SU-DHL-6 (cell line): Measurements from ENCODE around the gene ZNF362.

ENCODE experiments used
- H2AFZ ChIP-seq: fragments of 200-600 bp; sonication (generic); 2 replicates; pipeline ENCODE4 v1.6.1; 2014; ENCODE audit warnings: low read depth, mild to moderate bottlenecking, moderate library complexity, mixed read lengths, antibody characterized with exemption, low read length; ENCODE audit not compliant: severe bottlenecking
- H3F3A ChIP-seq: fragments of 200-600 bp; shearing (Covaris generic); 2 replicates; pipeline ENCODE4 v1.6.0; 2016; ENCODE audit warnings: antibody characterized with exemption, mild to moderate bottlenecking; ENCODE audit not compliant: insufficient read depth
- H3K27ac ChIP-seq: fragments of 200-600 bp; sonication (generic); 2 replicates; pipeline ENCODE4 v1.5.1; 2016; ENCODE audit warnings: low read depth, mild to moderate bottlenecking, low read length, moderate library complexity, mixed read lengths
- H3K27me3 ChIP-seq: fragments of 200-600 bp; sonication (generic), shearing (Covaris generic); 2 replicates; pipeline ENCODE4 v1.6.0; 2014; ENCODE audit warnings: mild to moderate bottlenecking, low read length
- H3K36me3 ChIP-seq: fragments of 200-600 bp; sonication (generic); 2 replicates; pipeline ENCODE4 v1.6.1; 2014; ENCODE audit warnings: mild to moderate bottlenecking, low read length, mixed read lengths
- H3K4me2 ChIP-seq: fragments of 300-600, 200-600 bp; shearing (Covaris generic), sonication (generic); 2 replicates; pipeline ENCODE4 v1.6.0; 2014; ENCODE audit warnings: low read length, low read depth, mild to moderate bottlenecking; ENCODE audit not compliant: poor library complexity, severe bottlenecking
- H3K4me3 ChIP-seq: fragments of 200-600 bp; sonication (generic); 2 replicates; pipeline ENCODE4 v1.5.1; 2014; ENCODE audit warnings: antibody characterized with exemption, low read length, mild to moderate bottlenecking, mixed read lengths; ENCODE audit not compliant: insufficient read depth, poor library complexity, severe bottlenecking
- H3K79me2 ChIP-seq: fragments of 200-600 bp; sonication (generic); 2 replicates; pipeline ENCODE4 v1.6.1; 2014; ENCODE audit warnings: mild to moderate bottlenecking, low read length, moderate library complexity; ENCODE audit not compliant: insufficient read depth
- H3K9ac ChIP-seq: fragments of 200-600 bp; sonication (generic); 2 replicates; pipeline ENCODE4 v1.7.0; 2014; ENCODE audit warnings: mild to moderate bottlenecking, low read length
- H3K9me2 ChIP-seq: fragments of 200-600 bp; sonication (generic); replicated peaks from 2 replicates; pipeline ENCODE4 v1.6.1; 2014; ENCODE audit warnings: low read length; ENCODE audit not compliant: insufficient read depth
- H3K9me3 ChIP-seq: fragments of 200-600 bp; sonication (generic); 2 replicates; pipeline ENCODE4 v1.6.1; 2014; ENCODE audit warnings: low read length, mixed read lengths; ENCODE audit not compliant: insufficient read depth
- H4K20me1 ChIP-seq: fragments of 200-600 bp; sonication (generic); 2 replicates; pipeline ENCODE4 v1.6.1; 2014; ENCODE audit warnings: low read depth, mild to moderate bottlenecking, antibody characterized with exemption, low read length, moderate library complexity, mixed read lengths
- EZH2phosphoT487 ChIP-seq: fragments of 200-600 bp; sonication (generic), shearing (Covaris generic); conservative IDR thresholded peaks from 2 replicates; pipeline ENCODE4 v1.6.1; 2018; ENCODE audit warnings: mild to moderate bottlenecking, antibody characterized with exemption, low read length, moderate library complexity, mixed read lengths
- TF ChIP-seq, protein P1 (sequence below): fragments of 200-600 bp; sonication (generic); IDR thresholded peaks from one replicate; pipeline ENCODE4 v1.5.1; 2017; ENCODE audit warnings: antibody characterized with exemption, mild to moderate bottlenecking, low read length, moderate library complexity; ENCODE audit not compliant: insufficient read depth, poor library complexity, severe bottlenecking

Gene ZNF362

DNA sequence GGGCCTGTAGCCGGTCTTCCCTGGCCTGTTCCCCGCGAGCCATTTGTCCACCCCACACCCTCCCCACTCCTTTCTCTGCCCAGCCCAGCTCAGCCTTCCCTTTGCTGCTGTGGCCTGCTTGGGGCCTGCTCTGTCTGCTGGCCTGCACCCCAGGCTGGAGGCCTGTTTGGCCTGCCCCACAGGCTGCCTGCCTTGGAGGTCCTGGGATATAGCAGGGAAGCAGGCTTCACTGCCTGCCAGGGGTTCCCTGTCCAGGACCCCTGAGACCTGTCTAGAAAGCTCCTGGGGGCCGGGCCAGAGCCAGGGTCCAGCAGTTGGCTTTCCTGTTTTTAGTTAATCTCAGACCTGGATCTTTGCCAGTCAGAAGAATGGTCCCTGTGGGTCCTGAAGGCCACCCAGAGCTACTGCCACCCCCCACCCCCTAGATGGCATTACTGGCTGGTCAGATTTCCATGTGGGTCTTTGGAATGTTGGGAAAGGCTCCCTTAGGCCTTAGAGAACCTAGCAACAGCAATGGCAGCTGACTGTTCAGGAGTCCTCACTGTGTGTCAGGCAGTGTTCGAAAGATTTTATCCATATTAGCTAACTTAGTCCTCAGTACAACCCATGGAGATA is 7.7 kb downstream of the ZNF362 start:
- H3K9me3 ChIP-seq = no peaks in the 10 kb centered on the region
- no peaks in the 10 kb centered on the region for H3F3A ChIP-seq
- H3K36me3 ChIP-seq = no peaks in the 10 kb centered on the region
- no peaks in the 10 kb centered on the region for H3K79me2 ChIP-seq
- no peaks in the 10 kb centered on the region for H3K27me3 ChIP-seq
- no peak overlapping the region for H3K4me2 ChIP-seq
- H3K9ac ChIP-seq = no peak overlapping the region
- TF ChIP-seq EZH2phosphoT487 = no peak
- TF ChIP-seq, protein P1, sequence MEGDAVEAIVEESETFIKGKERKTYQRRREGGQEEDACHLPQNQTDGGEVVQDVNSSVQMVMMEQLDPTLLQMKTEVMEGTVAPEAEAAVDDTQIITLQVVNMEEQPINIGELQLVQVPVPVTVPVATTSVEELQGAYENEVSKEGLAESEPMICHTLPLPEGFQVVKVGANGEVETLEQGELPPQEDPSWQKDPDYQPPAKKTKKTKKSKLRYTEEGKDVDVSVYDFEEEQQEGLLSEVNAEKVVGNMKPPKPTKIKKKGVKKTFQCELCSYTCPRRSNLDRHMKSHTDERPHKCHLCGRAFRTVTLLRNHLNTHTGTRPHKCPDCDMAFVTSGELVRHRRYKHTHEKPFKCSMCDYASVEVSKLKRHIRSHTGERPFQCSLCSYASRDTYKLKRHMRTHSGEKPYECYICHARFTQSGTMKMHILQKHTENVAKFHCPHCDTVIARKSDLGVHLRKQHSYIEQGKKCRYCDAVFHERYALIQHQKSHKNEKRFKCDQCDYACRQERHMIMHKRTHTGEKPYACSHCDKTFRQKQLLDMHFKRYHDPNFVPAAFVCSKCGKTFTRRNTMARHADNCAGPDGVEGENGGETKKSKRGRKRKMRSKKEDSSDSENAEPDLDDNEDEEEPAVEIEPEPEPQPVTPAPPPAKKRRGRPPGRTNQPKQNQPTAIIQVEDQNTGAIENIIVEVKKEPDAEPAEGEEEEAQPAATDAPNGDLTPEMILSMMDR = no peak
- no peak overlapping the region for H3K27ac ChIP-seq
- H2AFZ ChIP-seq = no peak overlapping the region
- no peaks in the 10 kb centered on the region for H3K9me2 ChIP-seq
- H3K4me3 ChIP-seq = no peak overlapping the region
- H4K20me1 ChIP-seq = no peaks in the 10 kb centered on the region

DNA sequence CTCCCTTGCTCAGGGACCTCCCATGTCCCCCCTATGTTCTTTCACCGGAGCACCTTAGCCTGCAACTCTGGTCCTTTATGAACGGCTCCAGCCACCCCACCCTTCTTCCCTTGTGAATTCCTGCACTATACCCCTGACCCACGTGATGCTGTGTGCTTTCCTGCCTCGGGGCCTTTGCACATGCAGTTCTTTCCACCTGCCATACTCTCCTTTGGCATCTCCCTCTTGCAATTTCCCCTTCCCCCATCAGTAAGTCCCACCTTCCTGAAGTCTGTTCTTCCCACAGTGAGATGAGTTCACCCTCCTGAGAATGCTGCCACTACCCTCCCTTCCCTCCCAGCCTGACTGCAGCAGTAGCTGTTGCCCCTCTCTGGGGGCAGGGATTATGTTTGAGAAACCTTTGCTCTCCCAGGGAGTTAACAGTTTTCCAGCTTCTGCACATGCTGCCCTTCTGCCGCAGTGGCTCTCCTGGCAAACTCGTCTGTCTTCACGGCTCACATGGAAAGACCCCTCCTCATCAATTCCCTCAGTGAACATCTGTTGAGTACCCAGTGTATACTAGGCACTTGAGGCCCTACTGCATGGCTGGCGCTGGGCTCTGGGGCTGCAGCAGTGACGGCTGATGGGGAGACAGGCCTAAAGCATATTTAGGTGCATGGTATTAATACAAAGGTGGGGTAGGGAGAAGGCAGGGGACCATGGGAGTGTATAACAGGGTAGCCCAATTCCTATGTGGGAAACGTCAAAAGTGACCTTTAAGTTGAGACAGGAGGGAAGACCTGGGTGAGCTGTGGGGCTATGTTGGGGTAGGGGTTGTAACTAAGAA is 9.7 kb downstream of the ZNF362 start:
- Histone ChIP-seq H4K20me1 (no peaks in the 10 kb centered on the region), H3K27ac (no peak overlapping the region)

DNA sequence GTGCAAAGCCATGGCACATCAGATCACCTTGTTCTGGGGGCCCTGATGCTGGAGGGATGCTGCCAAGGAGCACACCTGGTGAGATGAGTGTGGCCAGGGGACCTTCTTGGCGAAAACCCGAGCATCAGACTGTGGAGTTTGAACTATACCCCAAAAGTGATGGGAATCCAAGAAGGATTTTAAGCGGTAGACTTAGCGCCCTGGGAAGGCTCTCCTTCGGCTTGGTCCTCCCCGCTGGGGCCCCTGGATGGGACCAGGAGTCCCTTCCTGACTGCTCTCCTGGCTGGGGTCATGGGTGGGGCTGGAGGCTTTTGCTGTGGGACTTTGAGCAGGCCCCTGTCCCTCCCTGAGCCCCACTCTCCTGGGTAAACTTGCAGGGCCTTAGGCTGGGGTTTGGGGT is 10.5 kb downstream of the ZNF362 start:
- no peaks in the 10 kb centered on the region for H3K27me3 ChIP-seq
- TF ChIP-seq, protein P1 = no peak
- no peak for TF ChIP-seq EZH2phosphoT487
- no peaks in the 10 kb centered on the region for H3F3A ChIP-seq
- H3K9me3 ChIP-seq = no peaks in the 10 kb centered on the region
- no peaks in the 10 kb centered on the region for H4K20me1 ChIP-seq
- H3K27ac ChIP-seq = no peak overlapping the region
- H3K4me3 ChIP-seq = no peak overlapping the region
- no peaks in the 10 kb centered on the region for H3K9me2 ChIP-seq
- no peak overlapping the region for H2AFZ ChIP-seq
- H3K36me3 ChIP-seq = no peaks in the 10 kb centered on the region
- no peak overlapping the region for H3K4me2 ChIP-seq
- no peak overlapping the region for H3K9ac ChIP-seq
- no peaks in the 10 kb centered on the region for H3K79me2 ChIP-seq

More for the DNA sequence above, 9.7 kb downstream of the ZNF362 start:
- H3K9me3 ChIP-seq = no peaks in the 10 kb centered on the region
- H3K9me2 ChIP-seq = no peaks in the 10 kb centered on the region
- TF ChIP-seq, protein P1 = no peak
- TF ChIP-seq EZH2phosphoT487 = no peak
- H3K36me3 ChIP-seq = no peaks in the 10 kb centered on the region
- no peak overlapping the region for H3K4me3 ChIP-seq
- no peaks in the 10 kb centered on the region for H3K79me2 ChIP-seq
- H3K9ac ChIP-seq = no peak overlapping the region
- H3F3A ChIP-seq = no peaks in the 10 kb centered on the region
- no peak overlapping the region for H2AFZ ChIP-seq
- H3K27me3 ChIP-seq = no peaks in the 10 kb centered on the region
- H3K4me2 ChIP-seq = no peak overlapping the region
